Peyer's patch (tissue), 4 donors: ENCODE data around the gene EXOC8. TPM values are rescaled to one million over a fixed set of nuclear protein-coding genes. Genes with fewer than 3 reads are reported as not detected.

Source experiments
- DNase-seq, 3 donors: peaks; one replicate each; pipeline ENCODE4 v3.0.0-alpha.2; 2017 to 2019
- H3K27ac ChIP-seq, 4 donors: fragments of 200-600 bp; sonication (generic); one replicate each; pipeline ENCODE4 v1.5.1; 2016 to 2019
- H3K27me3 ChIP-seq, 2 donors: fragments of 200-600 bp; sonication (generic); one replicate each; pipeline ENCODE4 v1.5.1; 2019
- H3K36me3 ChIP-seq, 3 donors: fragments of 200-600 bp; sonication (generic); one replicate each; pipeline ENCODE4 v1.5.1; 2016 to 2019
- H3K4me1 ChIP-seq, 4 donors: fragments of 200-600 bp; sonication (generic); one replicate each; pipeline ENCODE4 v1.5.1; 2016 to 2019
- H3K4me3 ChIP-seq, 4 donors: fragments of 200-600 bp; sonication (generic); 1 replicate in 3 of 4; 2 replicates in 1 of 4; pipeline ENCODE4 v1.5.1; 2016 to 2019; ENCODE audit warnings: mild to moderate bottlenecking in 1 of 4
- H3K9me3 ChIP-seq, 4 donors: fragments of 200-600 bp; sonication (generic); one replicate each; pipeline ENCODE4 v1.5.1; 2016 to 2019; ENCODE audit warnings: mild to moderate bottlenecking in 1 of 4
- POLR2A ChIP-seq, 2 donors: fragments of 450-650 bp; IDR thresholded peaks; one replicate each; pipeline ENCODE4 v1.5.1; 2017; ENCODE audit warnings: antibody characterized with exemption in 2 of 2, mild to moderate bottlenecking in 2 of 2, moderate library complexity in 2 of 2
- total RNA-seq, 4 donors: library from RNA; depleted of rRNA; stranded (reverse); fragments of >200 nt; gene quantifications; one replicate each; pipeline ENCODE4 v1.1.0, GENCODE V29; 2016
- TF ChIP-seq, protein P1 (sequence below), 6 experiments: fragments of 450-650 bp in 4 of 6; fragments of 200-600 bp in 2 of 6; sonication (generic) in 1 of 6; IDR thresholded peaks; one replicate each; pipeline ENCODE4 v1.5.1; 2017 to 2019; ENCODE audit warnings: antibody characterized with exemption in 6 of 6, mild to moderate bottlenecking in 3 of 6, moderate library complexity in 1 of 6

The EXOC8 gene
- total RNA-seq, 4 donors from 2014 or later = 14.0 to 19.4 (median 17.4) TPM

DNA sequence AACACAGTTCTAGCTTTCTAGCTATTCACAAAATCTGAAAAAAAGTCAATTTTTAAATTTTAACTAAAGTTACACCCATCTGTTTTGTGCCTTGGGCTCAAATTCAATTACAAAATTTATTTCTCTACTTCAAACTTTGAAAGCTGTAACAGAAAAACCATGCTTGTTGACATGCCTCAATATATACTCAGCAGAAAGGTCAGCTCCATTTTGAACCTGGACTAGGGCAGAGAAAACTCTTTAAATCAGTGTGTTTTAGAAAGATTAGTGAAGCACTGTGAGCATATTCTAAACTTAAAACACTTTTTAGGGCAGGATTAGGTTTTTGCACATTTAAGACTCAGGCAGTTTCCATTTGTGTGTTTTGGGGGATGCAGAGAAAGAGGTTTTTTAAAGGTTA is 34.8 kb upstream of the EXOC8 start:
- DNase-seq = no peak
- H3K27me3 ChIP-seq = no peaks in the 10 kb centered on the region
- H3K9me3 ChIP-seq = no peaks in the 10 kb centered on the region
- peaks cover 0 to 12% (median 0%) of the 10 kb centered on the region in 3 donors for H3K36me3 ChIP-seq
- H3K27ac ChIP-seq = no peak overlapping the region
- no peak overlapping the region for H3K4me3 ChIP-seq
- peaks cover 0 to 9% (median 0%) of the 10 kb centered on the region in 4 donors for H3K4me1 ChIP-seq
- TF ChIP-seq, protein P1, sequence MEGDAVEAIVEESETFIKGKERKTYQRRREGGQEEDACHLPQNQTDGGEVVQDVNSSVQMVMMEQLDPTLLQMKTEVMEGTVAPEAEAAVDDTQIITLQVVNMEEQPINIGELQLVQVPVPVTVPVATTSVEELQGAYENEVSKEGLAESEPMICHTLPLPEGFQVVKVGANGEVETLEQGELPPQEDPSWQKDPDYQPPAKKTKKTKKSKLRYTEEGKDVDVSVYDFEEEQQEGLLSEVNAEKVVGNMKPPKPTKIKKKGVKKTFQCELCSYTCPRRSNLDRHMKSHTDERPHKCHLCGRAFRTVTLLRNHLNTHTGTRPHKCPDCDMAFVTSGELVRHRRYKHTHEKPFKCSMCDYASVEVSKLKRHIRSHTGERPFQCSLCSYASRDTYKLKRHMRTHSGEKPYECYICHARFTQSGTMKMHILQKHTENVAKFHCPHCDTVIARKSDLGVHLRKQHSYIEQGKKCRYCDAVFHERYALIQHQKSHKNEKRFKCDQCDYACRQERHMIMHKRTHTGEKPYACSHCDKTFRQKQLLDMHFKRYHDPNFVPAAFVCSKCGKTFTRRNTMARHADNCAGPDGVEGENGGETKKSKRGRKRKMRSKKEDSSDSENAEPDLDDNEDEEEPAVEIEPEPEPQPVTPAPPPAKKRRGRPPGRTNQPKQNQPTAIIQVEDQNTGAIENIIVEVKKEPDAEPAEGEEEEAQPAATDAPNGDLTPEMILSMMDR (IDR thresholded peaks at IDR 0.05) = no peak
- TF ChIP-seq POLR2A (IDR thresholded peaks at IDR 0.05) = no peak

DNA sequence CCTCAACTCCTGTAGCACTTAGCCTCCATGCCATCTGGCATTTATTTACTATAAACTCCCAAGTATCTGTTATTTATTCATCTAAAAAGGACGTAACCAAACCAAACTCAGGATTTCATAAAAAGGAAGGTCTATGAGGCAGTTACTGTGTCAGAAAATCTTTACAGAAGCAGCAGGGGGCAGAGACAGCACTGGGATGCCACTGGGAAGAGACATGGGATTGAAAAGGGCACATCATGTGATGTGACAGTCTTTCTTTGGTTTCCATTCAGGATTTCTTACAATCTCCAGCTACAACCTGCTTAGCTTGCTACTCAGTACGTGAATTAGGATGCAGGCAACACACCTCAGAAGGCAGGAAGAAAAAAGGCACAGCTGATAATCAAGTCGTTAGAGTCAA is 31.6 kb upstream of the EXOC8 start:
- Histone ChIP-seq H3K36me3 (peaks cover 0 to 36% (median 0%) of the 10 kb centered on the region in 3 donors), H3K27me3 (no peaks in the 10 kb centered on the region)
- TF ChIP-seq POLR2A (IDR thresholded peaks at IDR 0.05) = no peak
- TF ChIP-seq, protein P1 (IDR thresholded peaks at IDR 0.05) = no peak

DNA sequence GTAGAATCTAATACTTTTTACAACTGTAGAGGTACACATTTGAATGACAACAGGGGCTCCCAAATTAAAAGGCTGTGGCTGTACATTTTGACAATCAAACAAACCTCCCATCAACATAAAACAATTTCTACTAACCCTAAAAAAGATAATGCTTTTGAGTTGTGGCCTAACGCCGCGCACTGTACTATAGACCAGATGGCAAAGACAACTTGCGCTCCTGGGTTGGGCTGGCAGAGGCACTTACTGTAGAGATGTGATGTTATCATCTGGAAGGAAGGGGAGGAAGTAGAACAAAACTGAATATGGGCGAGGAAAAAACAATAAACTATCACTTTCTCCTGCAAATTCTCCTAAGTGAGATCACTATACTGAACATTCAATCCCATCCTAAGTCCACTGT is 26.5 kb upstream of the EXOC8 start:
- Histone ChIP-seq H3K27ac (no peak overlapping the region), H3K27me3 (no peaks in the 10 kb centered on the region), H3K36me3 (peaks cover 0 to 29% (median 0%) of the 10 kb centered on the region in 3 donors), H3K4me1 (no peaks in the 10 kb centered on the region), H3K4me3 (no peak overlapping the region), H3K9me3 (no peaks in the 10 kb centered on the region)
- no peak for TF ChIP-seq POLR2A (IDR thresholded peaks at IDR 0.05)
- TF ChIP-seq, protein P1 (IDR thresholded peaks at IDR 0.05) = no peak
- no peak for DNase-seq

More for the DNA sequence above, 31.6 kb upstream of the EXOC8 start:
- Histone ChIP-seq H3K4me1 (no peaks in the 10 kb centered on the region), H3K4me3 (no peak overlapping the region), H3K27ac (no peak overlapping the region), H3K9me3 (no peaks in the 10 kb centered on the region)
- DNase-seq = no peak

DNA sequence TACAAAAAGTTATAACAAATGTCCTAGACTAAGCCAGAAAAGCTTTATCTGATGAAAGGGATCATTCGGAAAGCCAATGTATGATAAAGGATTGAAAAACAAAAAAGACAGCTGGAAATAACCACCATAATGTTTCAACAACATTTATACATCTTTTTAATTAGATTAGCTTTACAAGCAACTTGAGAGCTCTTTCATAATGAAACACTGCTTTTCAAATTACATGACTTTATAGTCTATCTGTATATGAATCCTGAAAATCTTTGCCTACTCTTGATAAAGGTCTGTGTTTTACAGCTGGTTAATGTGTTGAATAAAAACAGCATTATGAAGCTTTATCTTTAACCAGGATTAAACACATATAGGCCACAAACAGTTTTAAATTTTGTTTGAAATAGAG is 26.0 kb upstream of the EXOC8 start:
- Histone ChIP-seq H3K27ac (no peak overlapping the region), H3K4me1 (no peaks in the 10 kb centered on the region), H3K9me3 (no peaks in the 10 kb centered on the region), H3K4me3 (no peak overlapping the region), H3K27me3 (no peaks in the 10 kb centered on the region), H3K36me3 (peaks cover 0 to 27% (median 0%) of the 10 kb centered on the region in 3 donors)
- TF ChIP-seq, protein P1 (IDR thresholded peaks at IDR 0.05) = no peak
- no peak for TF ChIP-seq POLR2A (IDR thresholded peaks at IDR 0.05)
- no peak for DNase-seq

DNA sequence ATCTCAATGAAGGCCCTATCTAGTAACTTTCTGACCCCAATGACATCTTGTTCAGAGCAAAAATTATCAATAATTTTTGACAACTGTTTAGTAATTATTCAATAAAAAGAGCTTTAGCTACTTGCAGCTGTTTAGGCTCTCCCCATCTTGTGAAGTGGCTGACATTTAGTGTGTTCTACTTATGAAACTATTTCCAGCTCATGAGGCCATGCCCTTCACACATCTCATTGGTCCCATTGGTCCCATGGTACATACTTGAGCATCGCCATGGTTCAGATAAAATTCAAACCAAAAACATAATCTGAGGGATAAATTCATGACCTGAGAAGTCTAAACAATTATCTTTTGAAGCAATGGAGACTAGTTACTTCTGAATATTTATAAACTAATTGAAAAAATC is 24.7 kb upstream of the EXOC8 start:
- no peak overlapping the region for H3K4me3 ChIP-seq
- H3K27me3 ChIP-seq = no peaks in the 10 kb centered on the region
- DNase-seq = no peak
- H3K9me3 ChIP-seq = no peaks in the 10 kb centered on the region
- H3K36me3 ChIP-seq = peaks cover 0 to 24% (median 0%) of the 10 kb centered on the region in 3 donors
- TF ChIP-seq POLR2A (IDR thresholded peaks at IDR 0.05) = no peak
- TF ChIP-seq, protein P1 (IDR thresholded peaks at IDR 0.05) = no peak
- H3K4me1 ChIP-seq = no peaks in the 10 kb centered on the region
- no peak overlapping the region for H3K27ac ChIP-seq

DNA sequence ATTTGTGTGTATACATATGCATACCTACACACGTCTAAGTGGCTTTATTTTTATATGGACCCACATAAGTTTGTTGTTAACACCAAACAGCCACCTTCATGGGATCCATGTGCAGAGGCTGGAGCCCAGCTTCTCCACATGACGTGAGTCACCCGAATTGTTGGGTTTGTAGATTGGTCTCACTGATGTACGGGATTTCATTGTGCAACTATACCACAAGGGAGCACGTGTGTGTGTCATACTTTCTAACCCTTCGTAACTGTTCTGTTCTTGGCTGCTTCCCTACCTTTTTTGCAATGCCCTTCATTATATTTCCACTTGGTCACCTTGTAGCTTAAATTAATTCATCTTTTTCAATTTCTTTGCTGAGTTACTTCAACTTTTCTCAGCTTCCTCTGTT is 21.5 kb upstream of the EXOC8 start:
- Histone ChIP-seq H3K9me3 (no peaks in the 10 kb centered on the region), H3K27ac (no peak overlapping the region), H3K36me3 (no peaks in the 10 kb centered on the region), H3K27me3 (no peaks in the 10 kb centered on the region), H3K4me3 (no peak overlapping the region), H3K4me1 (no peaks in the 10 kb centered on the region)
- TF ChIP-seq, protein P1 (IDR thresholded peaks at IDR 0.05) = no peak
- TF ChIP-seq POLR2A (IDR thresholded peaks at IDR 0.05) = no peak
- DNase-seq = no peak
